PC-9 (cell line): ENCODE data around the gene PLRG1.

Experiments
- CTCF ChIP-seq: fragments of 200-600 bp; sonication (generic); conservative IDR thresholded peaks from 2 replicates; pipeline ENCODE4 v1.6.1; 2017; ENCODE audit warnings: mixed run types, antibody characterized with exemption, mild to moderate bottlenecking, moderate library complexity
- EZH2 ChIP-seq: fragments of 200-600 bp; sonication (generic); IDR thresholded peaks from 2 replicates; pipeline ENCODE4 v1.8.0; 2017; ENCODE audit warnings: antibody characterized with exemption, low read depth

DNA sequence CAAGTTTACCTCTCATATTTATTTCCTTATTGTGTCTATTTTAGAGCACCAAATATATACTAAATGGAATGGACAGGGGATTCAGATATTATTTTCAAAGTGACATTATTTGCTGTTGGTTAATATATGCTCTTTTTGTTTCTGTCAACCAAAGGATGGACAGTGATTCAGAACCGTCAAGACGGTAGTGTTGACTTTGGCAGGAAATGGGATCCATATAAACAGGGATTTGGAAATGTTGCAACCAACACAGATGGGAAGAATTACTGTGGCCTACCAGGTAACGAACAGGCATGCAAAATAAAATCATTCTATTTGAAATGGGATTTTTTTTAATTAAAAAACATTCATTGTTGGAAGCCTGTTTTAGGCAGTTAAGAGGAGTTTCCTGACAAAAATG, 18.8 kb upstream of the PLRG1 start:
- TF ChIP-seq CTCF (no peak), EZH2 (no peak)
